Measurements from ENCODE around the gene DGLUCY.

DGLUCY gene

DNA sequence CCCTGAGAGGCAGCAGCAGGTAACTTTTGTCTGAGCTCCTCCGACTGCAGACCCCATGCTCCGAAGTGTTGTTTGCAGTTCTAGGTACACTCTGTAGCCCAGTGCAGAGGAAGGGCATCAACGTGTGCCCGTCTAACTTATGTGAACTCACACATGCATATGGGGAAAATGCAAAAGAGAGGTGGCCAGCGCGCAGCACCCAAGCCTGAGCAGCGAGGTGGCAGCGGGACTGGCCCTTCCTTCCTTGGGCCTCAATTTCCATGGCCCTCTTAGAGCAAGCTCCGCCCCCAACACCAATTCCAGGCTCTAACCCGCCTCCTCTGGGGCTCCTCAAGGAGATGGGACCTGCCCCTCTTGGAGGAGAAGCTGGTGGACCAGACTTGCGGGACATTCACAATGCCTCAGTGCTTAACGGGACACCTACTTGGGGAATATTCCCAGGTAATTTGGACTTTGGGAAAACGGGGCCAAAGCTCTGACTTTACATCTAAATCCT lies 102.9 kb downstream of the DGLUCY start:
- H3K4me3 ChIP-seq (replicated peaks; ENCODE audit: low read depth, low read length): no peak overlapping the region
- TF ChIP-seq, protein P1, sequence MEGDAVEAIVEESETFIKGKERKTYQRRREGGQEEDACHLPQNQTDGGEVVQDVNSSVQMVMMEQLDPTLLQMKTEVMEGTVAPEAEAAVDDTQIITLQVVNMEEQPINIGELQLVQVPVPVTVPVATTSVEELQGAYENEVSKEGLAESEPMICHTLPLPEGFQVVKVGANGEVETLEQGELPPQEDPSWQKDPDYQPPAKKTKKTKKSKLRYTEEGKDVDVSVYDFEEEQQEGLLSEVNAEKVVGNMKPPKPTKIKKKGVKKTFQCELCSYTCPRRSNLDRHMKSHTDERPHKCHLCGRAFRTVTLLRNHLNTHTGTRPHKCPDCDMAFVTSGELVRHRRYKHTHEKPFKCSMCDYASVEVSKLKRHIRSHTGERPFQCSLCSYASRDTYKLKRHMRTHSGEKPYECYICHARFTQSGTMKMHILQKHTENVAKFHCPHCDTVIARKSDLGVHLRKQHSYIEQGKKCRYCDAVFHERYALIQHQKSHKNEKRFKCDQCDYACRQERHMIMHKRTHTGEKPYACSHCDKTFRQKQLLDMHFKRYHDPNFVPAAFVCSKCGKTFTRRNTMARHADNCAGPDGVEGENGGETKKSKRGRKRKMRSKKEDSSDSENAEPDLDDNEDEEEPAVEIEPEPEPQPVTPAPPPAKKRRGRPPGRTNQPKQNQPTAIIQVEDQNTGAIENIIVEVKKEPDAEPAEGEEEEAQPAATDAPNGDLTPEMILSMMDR (IDR thresholded peaks at IDR 0.05; ENCODE audit: low read depth, low read length, missing control alignments): no peak
- DNase-seq (ENCODE audit: extremely low read depth, low read depth): no peak

DNA sequence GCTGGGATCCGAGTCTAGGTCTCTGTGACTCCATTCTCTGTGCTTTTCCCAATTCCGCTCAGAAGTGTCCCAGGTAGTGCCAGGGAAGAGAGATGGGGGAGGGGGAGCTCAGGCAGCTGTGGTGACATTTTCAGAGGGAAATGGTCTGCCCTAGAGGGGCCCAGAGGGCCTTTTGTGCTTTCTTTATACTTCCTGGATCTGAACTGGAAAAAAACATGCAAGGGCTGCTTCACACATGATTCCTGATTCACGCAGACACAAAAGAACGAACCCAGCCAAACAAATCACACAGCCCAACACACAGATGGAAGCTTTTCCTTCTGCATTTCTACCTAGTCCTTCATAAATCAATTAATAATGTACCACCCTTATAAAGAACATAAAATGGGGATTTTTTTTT lies 104.1 kb downstream of the DGLUCY start:
- TF ChIP-seq, protein P1 (IDR thresholded peaks at IDR 0.05; ENCODE audit: low read depth, low read length, missing control alignments): no peak
- no peak for DNase-seq (ENCODE audit: extremely low read depth, low read depth)
- no peak overlapping the region for H3K4me3 ChIP-seq (replicated peaks; ENCODE audit: low read depth, low read length)

DNA sequence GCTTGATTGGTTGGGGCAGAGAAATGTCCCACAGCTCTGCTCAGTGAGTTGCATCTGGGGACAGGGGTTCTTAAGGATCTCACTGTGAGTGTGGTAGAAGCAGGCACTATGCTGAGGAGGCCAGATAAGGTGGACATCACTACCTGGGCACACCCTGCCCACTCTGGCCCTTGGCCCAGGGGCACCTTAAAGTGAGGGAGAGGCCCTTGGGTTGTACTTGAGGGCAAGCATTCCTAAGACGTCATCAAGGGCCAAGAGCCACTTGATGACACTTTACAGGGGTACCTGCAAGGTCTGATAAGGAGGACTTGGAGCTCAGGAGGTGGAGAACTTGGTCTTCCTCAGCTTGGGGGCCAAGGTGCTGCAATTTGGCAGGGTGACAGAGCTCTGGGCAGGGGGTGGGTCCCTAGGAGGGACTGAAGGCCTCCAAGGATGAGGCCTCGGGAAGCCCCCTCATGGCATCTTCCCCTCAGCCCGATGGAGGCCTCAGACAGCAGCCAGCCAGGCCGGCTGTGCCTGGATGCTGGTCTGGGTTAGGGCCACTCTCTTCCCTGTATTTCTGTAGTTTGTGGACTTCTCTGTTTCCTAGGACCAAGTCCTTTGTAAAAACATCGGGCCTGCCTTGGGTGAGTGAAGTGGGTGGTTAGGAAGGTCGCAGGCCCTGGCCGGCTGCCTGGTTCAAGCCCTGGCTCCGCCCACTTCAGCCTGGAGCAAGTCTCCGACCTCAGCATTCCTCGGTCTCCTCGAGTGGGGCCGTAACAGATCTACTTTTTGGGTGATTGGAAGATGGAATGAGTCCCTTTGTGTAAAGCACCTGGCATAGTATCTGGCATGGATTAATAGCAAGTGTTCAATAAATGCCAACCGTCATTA lies 105.9 kb downstream of the DGLUCY start:
- no peak overlapping the region for H3K4me3 ChIP-seq (replicated peaks; ENCODE audit: low read depth, low read length)
- DNase-seq (ENCODE audit: extremely low read depth, low read depth): no peak
- TF ChIP-seq, protein P1 (IDR thresholded peaks at IDR 0.05; ENCODE audit: low read depth, low read length, missing control alignments): no peak

DNA sequence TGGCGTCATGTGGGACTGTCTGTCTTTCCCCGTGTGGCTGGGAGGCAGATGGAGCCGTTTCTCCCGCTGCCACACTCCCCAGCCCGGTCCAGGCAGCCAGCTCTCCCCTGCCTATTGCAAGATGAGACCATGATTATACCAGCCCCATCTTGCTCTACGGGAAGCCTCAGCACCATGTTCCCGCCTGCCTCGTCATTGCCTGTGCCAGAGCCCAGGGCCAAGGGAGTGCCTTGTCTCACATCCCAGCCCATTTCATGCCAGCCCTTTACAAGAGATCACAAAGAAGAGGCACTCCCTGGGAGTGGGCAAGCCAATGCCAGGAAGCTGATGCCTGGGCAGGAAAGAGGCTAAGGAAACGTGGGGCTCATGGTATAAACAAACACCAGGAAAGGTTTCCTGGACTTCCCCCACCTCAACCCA lies 106.7 kb downstream of the DGLUCY start:
- TF ChIP-seq, protein P1 (IDR thresholded peaks at IDR 0.05; ENCODE audit: low read depth, low read length, missing control alignments): no peak
- no peak for DNase-seq (ENCODE audit: extremely low read depth, low read depth)
- no peak overlapping the region for H3K4me3 ChIP-seq (replicated peaks; ENCODE audit: low read depth, low read length)

DNA sequence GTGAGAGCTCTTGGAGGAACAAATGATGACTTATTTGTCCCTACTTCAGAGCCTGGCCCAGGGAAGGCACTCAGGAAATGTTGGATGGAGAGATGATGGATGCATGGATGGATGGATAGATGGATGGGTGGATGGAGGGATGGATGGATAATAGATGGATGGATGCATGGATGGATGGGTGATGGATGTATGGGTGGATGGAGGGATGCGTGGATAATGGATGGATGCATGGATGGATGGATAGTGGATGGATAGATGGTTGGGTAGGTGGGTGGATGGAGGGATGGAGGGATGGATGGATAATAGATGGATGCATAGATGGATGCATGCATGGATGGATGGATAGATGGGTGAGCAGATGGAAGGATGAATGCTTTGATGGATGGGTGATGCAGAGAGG lies 107.4 kb downstream of the DGLUCY start:
- no peak for DNase-seq (ENCODE audit: extremely low read depth, low read depth)
- no peak overlapping the region for H3K4me3 ChIP-seq (replicated peaks; ENCODE audit: low read depth, low read length)
- TF ChIP-seq, protein P1 (IDR thresholded peaks at IDR 0.05; ENCODE audit: low read depth, low read length, missing control alignments): no peak

DNA sequence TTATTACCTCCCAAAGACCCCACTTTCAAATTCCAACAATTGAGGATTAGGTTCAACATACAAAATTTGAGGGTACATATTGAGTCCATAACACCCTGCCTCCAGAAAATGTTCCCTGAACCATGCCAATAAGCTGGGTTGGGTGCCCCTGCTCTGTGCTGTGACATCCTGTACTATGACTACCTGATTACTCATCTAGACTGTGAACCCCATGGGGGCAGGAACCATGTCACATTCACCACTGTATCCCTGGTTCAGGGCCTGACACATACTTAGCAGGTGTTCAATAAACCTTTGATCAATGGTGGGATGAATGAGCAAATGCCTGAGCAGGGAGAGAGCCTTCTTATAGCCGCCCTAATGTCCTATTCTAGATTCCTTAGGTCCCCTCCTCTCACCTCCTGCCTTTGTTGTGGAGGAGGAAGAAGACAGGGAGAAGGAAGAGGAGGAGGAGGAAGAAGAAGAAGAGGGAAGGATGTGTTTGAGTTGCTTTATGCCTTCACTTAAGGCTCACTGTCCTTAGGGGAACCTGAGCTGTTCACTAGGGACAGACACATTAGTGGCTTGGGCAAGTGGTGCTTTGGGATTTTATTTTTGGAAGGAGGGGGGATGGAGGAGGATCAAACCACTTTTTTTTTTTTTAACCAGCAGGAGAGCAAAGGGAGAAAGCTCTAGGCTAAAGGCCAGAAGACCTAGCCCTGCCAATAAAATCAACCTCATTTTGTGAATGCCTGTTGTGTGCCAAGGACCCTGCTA lies 109.3 kb downstream of the DGLUCY start:
- no peak for DNase-seq (ENCODE audit: extremely low read depth, low read depth)
- H3K4me3 ChIP-seq (replicated peaks; ENCODE audit: low read depth, low read length): no peak overlapping the region
- TF ChIP-seq, protein P1 (IDR thresholded peaks at IDR 0.05; ENCODE audit: low read depth, low read length, missing control alignments): no peak

Data from HFF-Myc (cell line).